Common myeloid progenitor, CD34-positive (primary cell): ENCODE measurements around the gene SNAP29.

Experiments
- CTCF ChIA-PET: fragments of 350-600 bp; sonication (Branson Sonifier 250); formaldehyde crosslinking; loops from one replicate; lab custom pipeline; 2021; ENCODE audit warnings: antibody characterized with exemption; lab: Charles Lee
- POLR2A ChIA-PET: fragments of 350-600 bp; sonication (Branson Sonifier 250); formaldehyde crosslinking; loops from one replicate; lab custom pipeline; 2021; ENCODE audit warnings: antibody characterized with exemption; lab: Charles Lee
- DNase-seq, 3 donors: peaks; one replicate each; pipeline versions ENCODE4 v3.0.0 to v3.0.0-alpha.2; 2013
- H3K27ac ChIP-seq, 2 experiments: 1 replicate in 1 of 2; 2 replicates in 1 of 2; pipeline ENCODE4 v1.7.0; 2013; ENCODE audit warnings: inconsistent platforms in 2 of 2, low read length in 2 of 2, mild to moderate bottlenecking in 2 of 2, low read depth in 1 of 2, moderate library complexity in 1 of 2; ENCODE audit not compliant: severe bottlenecking in 2 of 2, insufficient read depth in 1 of 2, poor library complexity in 1 of 2
- H3K27me3 ChIP-seq, 5 experiments: replicated peaks in 2 of 5; 1 replicate in 3 of 5; 2 replicates in 2 of 5; pipeline versions ENCODE4 v1.6.1 to v1.7.0; 2013; ENCODE audit warnings: low read length in 4 of 5, mild to moderate bottlenecking in 2 of 5, moderate library complexity in 2 of 5, inconsistent platforms in 1 of 5; ENCODE audit not compliant: insufficient read depth in 5 of 5, control insufficient read depth in 4 of 5
- H3K36me3 ChIP-seq, 4 experiments: 1 replicate in 2 of 4; 2 replicates in 2 of 4; pipeline versions ENCODE4 v1.6.1 to v1.7.0; 2013; ENCODE audit warnings: low read length in 3 of 4, control low read depth in 1 of 4, mild to moderate bottlenecking in 1 of 4; ENCODE audit not compliant: control insufficient read depth in 4 of 4, insufficient read depth in 4 of 4
- H3K4me1 ChIP-seq, 4 experiments: 1 replicate in 3 of 4; 2 replicates in 1 of 4; pipeline versions ENCODE4 v1.6.1 to v1.7.1; 2013; ENCODE audit warnings: low read length in 3 of 4, mild to moderate bottlenecking in 3 of 4, control low read depth in 1 of 4, inconsistent platforms in 1 of 4, moderate library complexity in 1 of 4; ENCODE audit not compliant: control insufficient read depth in 4 of 4, insufficient read depth in 4 of 4; ENCODE audit errors: control extremely low read depth in 1 of 4
- H3K4me3 ChIP-seq, 7 experiments: 1 replicate in 4 of 7; 2 replicates in 3 of 7; pipeline versions ENCODE4 v1.5.1 to v1.7.0; 2013; ENCODE audit warnings: mild to moderate bottlenecking in 7 of 7, low read length in 6 of 7, moderate library complexity in 6 of 7, inconsistent platforms in 2 of 7, low read depth in 2 of 7, control low read depth in 1 of 7; ENCODE audit not compliant: insufficient read depth in 4 of 7, control insufficient read depth in 1 of 7; ENCODE audit errors: extremely low read depth in 1 of 7
- H3K9me3 ChIP-seq, 5 experiments: 1 replicate in 4 of 5; 2 replicates in 1 of 5; pipeline versions ENCODE4 v1.6.1 to v1.7.1; 2013; ENCODE audit warnings: low read length in 4 of 5, mild to moderate bottlenecking in 2 of 5, inconsistent platforms in 1 of 5, low read depth in 1 of 5, moderate library complexity in 1 of 5; ENCODE audit not compliant: control insufficient read depth in 4 of 5, insufficient read depth in 2 of 5; ENCODE audit errors: control extremely low read depth in 1 of 5
- WGBS: methylation state at CpG from one replicate; pipeline ENCODE4 v1.1.5; 2013; ENCODE audit not compliant: insufficient coverage; 5-methylcytosine and 5-hydroxymethylcytosine counted together

SNAP29 gene

DNA sequence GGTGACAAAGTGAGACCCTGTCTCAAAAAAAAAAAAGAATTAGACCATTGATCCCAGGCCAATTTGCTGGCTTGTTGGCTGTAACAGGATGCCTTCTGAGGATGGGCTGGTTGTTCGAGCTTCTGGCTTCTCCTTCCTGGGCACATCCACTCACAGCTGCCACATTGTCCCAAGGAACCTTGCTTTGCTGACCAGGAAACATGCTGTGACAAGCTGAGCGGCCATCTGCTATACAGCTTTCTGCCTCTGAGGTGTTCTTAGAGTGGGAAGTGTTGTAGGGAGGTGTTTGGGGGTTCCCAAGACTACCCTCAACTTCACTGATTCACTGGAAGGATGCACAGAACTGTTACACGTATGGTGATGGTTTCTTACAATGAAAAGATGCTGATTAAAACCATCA lies 6.5 kb downstream of the SNAP29 start:
- Histone ChIP-seq H3K4me3 (no peak overlapping the region), H3K27me3 (no peaks in the 10 kb centered on the region), H3K27ac (peak overlapping the region in 1 of 2 experiments; percentile 85), H3K9me3 (no peaks in the 10 kb centered on the region), H3K36me3 (peaks cover 3 to 30% (median 6%) of the 10 kb centered on the region in 4 experiments), H3K4me1 (peaks cover 0 to 43% (median 21%) of the 10 kb centered on the region in 4 experiments)
- ChIA-PET POLR2A (interaction anchor here (0.6 kb wide), 1 partner anchor 56 kb away, joined by 3 read pairs; no protein-coding TSS in a partner anchor), CTCF (interaction anchor here (1.9 to 3.0 kb wide), 2 partner anchors 20 to 62 kb away, joined by 7 to 17 read pairs; no protein-coding TSS in a partner anchor)
- DNase-seq = no peak
- WGBS = 100% methylated on average over 1 of the region's 3 CpGs

DNA sequence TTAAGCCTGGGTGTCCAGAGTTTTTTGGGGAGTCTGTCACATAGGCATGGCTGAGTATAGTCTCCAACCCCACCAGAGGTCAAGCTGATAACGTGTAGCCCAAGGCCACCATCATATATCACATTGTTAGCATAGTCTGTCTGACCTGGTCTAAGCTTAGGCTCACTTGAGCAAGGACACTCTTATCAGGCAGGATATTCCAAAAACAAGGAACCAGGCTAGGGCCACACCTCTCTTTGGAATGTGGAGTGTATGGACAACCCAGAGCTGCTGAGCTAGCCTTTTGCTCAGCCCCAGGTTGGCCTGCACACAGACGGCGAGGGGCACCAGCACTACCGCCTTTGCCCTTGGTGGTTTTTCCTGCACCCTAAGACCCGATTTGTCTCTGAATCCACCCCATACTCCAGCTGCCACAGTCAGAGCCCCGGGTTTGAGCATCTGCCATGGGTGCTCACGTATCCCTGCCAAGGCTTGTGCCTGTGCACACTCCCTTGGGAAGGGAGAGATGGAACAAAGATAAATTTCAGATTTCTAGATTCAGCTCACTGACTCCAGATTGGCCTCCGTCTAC lies 7.2 kb downstream of the SNAP29 start:
- DNase-seq = no peak
- H3K9me3 ChIP-seq = no peaks in the 10 kb centered on the region
- H3K27ac ChIP-seq = peak overlapping the region in 1 of 2 experiments; percentile 85
- POLR2A ChIA-PET = interaction anchor here (0.6 kb wide), 1 partner anchor 56 kb away, joined by 3 read pairs; no protein-coding TSS in a partner anchor
- peaks cover 5 to 34% (median 10%) of the 10 kb centered on the region in 4 experiments for H3K36me3 ChIP-seq
- 94% methylated on average over 7 of the region's 8 CpGs for WGBS
- CTCF ChIA-PET = interaction anchor here (1.1 to 3.0 kb wide), 5 partner anchors 9 to 62 kb away, joined by 3 to 17 read pairs (median 4); no protein-coding TSS in a partner anchor
- peaks cover 0 to 38% (median 21%) of the 10 kb centered on the region in 4 experiments for H3K4me1 ChIP-seq
- H3K27me3 ChIP-seq = no peaks in the 10 kb centered on the region
- H3K4me3 ChIP-seq = no peak overlapping the region

DNA sequence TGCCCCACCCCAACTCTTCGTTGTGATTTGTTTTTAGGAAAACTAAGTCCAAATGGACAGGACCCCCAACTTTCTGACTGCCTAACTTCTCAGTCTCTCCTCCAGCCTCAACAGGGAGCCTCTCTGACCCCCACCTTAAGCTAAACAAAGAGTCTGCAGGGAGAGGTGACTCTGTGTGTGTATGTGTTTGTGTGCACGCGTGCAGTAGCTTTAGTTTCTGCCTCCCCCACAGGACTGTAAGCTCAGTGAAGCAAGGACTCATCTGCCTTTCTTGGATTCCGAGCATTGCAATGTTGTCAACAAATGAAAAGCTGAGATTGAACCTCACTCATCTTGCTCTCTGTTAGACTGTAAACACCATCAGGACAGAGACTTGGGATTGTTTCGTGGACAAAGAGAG lies 7.9 kb downstream of the SNAP29 start:
- peak overlapping the region in 1 of 7 experiments; percentile 50 for H3K4me3 ChIP-seq
- ChIA-PET POLR2A (no interaction called here), CTCF (interaction anchor here (1.1 to 3.0 kb wide), 4 partner anchors 10 to 63 kb away, joined by 3 to 17 read pairs (median 4); no protein-coding TSS in a partner anchor)
- 90% methylated on average over 2 of the region's 5 CpGs for WGBS
- no peaks in the 10 kb centered on the region for H3K9me3 ChIP-seq
- H3K4me1 ChIP-seq = peaks cover 0 to 38% (median 21%) of the 10 kb centered on the region in 4 experiments
- peaks cover 5 to 34% (median 13%) of the 10 kb centered on the region in 4 experiments for H3K36me3 ChIP-seq
- no peak for DNase-seq
- peak overlapping the region in 1 of 2 experiments; percentile 85 for H3K27ac ChIP-seq
- H3K27me3 ChIP-seq = no peaks in the 10 kb centered on the region

DNA sequence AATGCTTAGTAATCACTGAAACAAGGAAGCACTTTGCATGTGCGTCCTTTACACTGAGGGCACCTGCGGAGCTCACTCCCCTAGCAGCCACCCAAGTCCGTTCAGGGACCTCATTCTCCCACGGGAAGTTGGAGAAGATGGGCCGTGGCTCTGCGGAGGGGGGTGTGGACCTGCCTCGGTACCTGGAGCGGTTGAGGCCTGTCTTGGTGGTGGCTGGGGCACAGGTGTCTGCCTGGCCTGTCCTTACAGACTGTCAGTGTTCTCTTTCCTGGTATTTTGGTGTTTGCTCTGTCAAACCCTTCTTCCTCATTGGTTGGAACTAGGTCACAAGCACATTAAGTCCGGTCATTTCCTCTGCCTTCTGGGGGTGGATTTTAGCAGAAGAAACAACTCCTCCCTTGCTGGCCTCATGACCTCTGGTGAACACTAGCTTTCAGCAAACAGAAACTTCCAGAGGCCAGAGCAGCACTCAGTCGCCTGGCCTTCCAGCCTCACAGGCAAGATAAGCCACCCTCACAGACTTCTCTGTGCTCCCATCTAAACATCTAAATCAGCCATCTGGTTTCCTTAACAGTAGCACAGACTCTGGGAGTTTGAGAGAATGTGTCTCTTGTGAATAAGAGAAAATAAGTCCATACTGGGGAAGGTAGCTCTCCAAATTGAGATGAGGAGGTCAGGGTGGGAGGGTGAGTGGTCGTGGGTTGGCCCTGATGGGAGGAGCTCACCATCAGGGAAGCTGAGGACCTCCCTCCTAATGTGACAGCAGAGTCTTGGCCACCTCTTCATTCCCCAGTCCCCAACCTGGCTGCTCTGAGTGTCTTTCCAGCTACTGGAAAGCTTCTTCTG lies 8.6 kb downstream of the SNAP29 start:
- ChIA-PET POLR2A (interaction anchor here (1.0 kb wide), 1 partner anchor 11 kb away, joined by 4 read pairs; no protein-coding TSS in a partner anchor), CTCF (interaction anchor here (0.6 to 3.0 kb wide), 10 partner anchors 8 to 63 kb away, joined by 3 to 17 read pairs (median 3); partner anchors contain the start of gene SNAP29)

DNA sequence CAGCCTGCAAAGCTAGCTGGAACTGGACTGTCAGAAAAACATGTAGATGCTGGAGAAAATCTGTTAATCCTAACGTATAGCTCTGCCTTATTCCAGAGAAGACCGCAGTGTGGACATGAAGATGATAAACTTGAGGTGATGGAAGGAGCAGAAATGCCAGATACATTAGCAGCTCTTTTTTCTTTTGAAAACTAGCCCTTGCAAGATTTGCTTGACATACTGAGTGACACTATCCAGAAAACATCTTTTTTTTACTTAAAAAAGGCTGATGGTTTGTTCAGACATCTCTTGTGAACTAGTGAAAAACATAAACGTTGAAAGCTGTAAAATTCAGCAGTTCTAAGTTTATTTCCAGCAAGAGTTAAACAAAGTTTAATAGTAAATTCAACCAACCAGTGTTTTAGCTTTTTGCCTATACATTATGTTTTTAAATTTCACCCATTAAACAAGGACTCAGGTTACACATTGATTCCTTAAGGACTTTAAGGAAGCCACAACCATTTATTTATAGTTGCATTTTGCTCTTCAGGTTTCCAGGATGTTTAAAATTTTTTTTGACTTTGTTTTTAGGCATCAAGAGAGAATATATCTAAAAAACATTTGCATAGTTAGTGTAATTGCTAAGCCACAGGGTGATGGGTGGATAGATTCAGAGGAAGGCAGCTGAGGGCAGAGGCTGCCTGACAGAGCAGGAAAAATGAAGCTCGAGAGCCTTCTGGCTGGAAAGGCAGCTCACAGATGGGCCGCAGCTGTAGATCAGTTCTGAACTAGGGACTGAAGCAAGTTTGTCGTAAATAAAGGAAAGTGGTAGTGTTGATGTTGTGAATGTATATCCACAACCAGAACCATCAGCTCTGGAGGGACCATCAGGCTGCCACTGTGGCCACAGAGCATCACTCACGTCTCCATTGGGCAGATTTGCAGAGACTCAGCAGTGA lies 9.5 kb downstream of the SNAP29 start:
- H3K27ac ChIP-seq = peak overlapping the region in 1 of 2 experiments; percentile 85
- H3K4me3 ChIP-seq = no peak overlapping the region
- peaks cover 0 to 30% (median 16%) of the 10 kb centered on the region in 4 experiments for H3K4me1 ChIP-seq
- ChIA-PET CTCF (interaction anchor here (0.6 to 3.0 kb wide), 12 partner anchors 9 to 43 kb away, joined by 3 to 17 read pairs (median 3); partner anchors contain the start of gene SNAP29), POLR2A (interaction anchor here (1.0 kb wide), 1 partner anchor 12 kb away, joined by 4 read pairs; no protein-coding TSS in a partner anchor)
- H3K36me3 ChIP-seq = peaks cover 2 to 36% (median 16%) of the 10 kb centered on the region in 4 experiments
- no peak for DNase-seq
- WGBS = 87% methylated on average over 6 of the region's 7 CpGs
- no peaks in the 10 kb centered on the region for H3K9me3 ChIP-seq
- no peaks in the 10 kb centered on the region for H3K27me3 ChIP-seq

More for the DNA sequence above, 8.6 kb downstream of the SNAP29 start:
- Histone ChIP-seq H3K27ac (peak overlapping the region in 1 of 2 experiments; percentile 85), H3K27me3 (no peaks in the 10 kb centered on the region), H3K36me3 (peaks cover 3 to 34% (median 13%) of the 10 kb centered on the region in 4 experiments), H3K4me3 (peak overlapping the region in 1 of 7 experiments; percentile 50), H3K4me1 (peaks cover 0 to 38% (median 21%) of the 10 kb centered on the region in 4 experiments), H3K9me3 (no peaks in the 10 kb centered on the region)
- peak; percentile 25 to 73 (median 49) for DNase-seq
- 61% methylated on average over 8 of the region's 11 CpGs for WGBS

DNA sequence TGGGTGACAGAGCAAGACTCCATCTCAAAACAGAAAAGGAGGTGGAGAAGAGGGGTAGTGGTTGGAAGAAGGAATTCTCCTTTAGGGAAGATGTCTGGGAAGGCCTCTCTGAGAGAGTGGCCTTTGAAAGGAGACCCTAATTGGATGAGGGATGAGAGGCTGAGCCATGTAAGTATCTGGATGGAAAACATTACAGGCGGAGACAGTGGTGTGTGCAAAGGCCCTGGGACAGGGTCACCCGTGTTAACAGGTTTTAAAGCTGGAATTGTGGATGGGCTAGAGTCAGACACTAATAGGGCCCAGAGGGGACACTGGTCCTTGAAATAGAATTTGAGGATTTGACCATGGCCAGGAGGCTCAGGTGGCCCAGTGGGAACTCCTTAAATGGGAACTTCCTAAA lies 10.4 kb downstream of the SNAP29 start:
- no peak overlapping the region for H3K4me3 ChIP-seq
- POLR2A ChIA-PET = no interaction called here
- no peaks in the 10 kb centered on the region for H3K27me3 ChIP-seq
- H3K27ac ChIP-seq = peak overlapping the region in 1 of 2 experiments; percentile 85
- WGBS = 96% methylated on average over 2 of the region's 2 CpGs
- no peaks in the 10 kb centered on the region for H3K9me3 ChIP-seq
- DNase-seq = no peak
- H3K4me1 ChIP-seq = peaks cover 0 to 21% (median 15%) of the 10 kb centered on the region in 4 experiments
- peaks cover 2 to 33% (median 17%) of the 10 kb centered on the region in 4 experiments for H3K36me3 ChIP-seq
- CTCF ChIA-PET = interaction anchor here (1.0 to 2.4 kb wide), 5 partner anchors 10 to 23 kb away, joined by 3 to 11 read pairs (median 3); no protein-coding TSS in a partner anchor
